Gastroesophageal sphincter (tissue), 3 donors: ENCODE results near the gene PI16.

Experiments used
- CTCF ChIP-seq, 4 experiments: fragments of 200-600 bp in 2 of 4; fragments of 450-650 bp in 2 of 4; sonication (generic) in 1 of 4; IDR thresholded peaks; one replicate each; pipeline ENCODE4 v1.5.1; 2017 to 2019; ENCODE audit warnings: antibody characterized with exemption in 4 of 4, mild to moderate bottlenecking in 2 of 4, moderate library complexity in 2 of 4
- EP300 ChIP-seq: sonication (generic); formaldehyde crosslinking; IDR thresholded peaks from one replicate; pipeline ENCODE4 v1.6.1; 2017; ENCODE audit warnings: antibody characterized with exemption, mild to moderate bottlenecking
- POLR2A ChIP-seq, 2 donors: fragments of 450-650 bp; IDR thresholded peaks; one replicate each; pipeline ENCODE4 v1.6.1; 2017; ENCODE audit warnings: antibody characterized with exemption in 2 of 2, mild to moderate bottlenecking in 2 of 2, moderate library complexity in 1 of 2
- POLR2AphosphoS5 ChIP-seq: sonication (generic); formaldehyde crosslinking; IDR thresholded peaks from one replicate; pipeline ENCODE4 v1.6.1; 2017; ENCODE audit warnings: antibody characterized with exemption

DNA sequence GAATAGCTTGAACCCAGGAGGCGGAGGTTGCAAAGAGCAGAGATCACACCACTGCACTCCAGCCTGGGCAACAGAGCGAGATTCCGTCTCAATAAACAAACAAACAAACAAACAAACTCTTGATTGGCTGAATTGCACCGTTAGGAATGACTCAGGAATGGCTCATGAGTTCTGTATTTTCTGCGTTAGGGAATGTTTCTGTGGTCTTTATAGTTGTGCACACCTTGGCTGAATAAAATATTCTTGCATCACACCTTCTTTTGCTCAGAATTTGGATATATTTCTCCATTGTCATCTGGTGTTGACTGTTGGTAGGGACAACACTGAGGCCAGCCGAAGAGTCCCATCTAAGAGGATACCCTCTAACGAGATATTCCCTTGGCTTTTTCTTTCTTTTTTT is 19.6 kb upstream of the PI16 start:
- no peak for TF ChIP-seq POLR2AphosphoS5
- no peak for TF ChIP-seq CTCF (IDR thresholded peaks at IDR 0.05)
- TF ChIP-seq EP300, result no peak
- TF ChIP-seq POLR2A (IDR thresholded peaks at IDR 0.05), result no peak
